Trophoblast cell (in vitro differentiated cells and primary cell): ENCODE data around the gene SLC16A10.

Experiments used
- DNase-seq, 2 donors: peaks; one replicate each; pipeline ENCODE4 v3.0.0-alpha.2; 2016
- H2AFZ ChIP-seq: 2 replicates; pipeline ENCODE4 v1.6.1; 2013; ENCODE audit warnings: low read length, moderate library complexity, mild to moderate bottlenecking; ENCODE audit not compliant: insufficient read depth, poor library complexity
- H2AK5ac ChIP-seq: 2 replicates; pipeline ENCODE4 v1.6.1; 2013; ENCODE audit warnings: mild to moderate bottlenecking, low read length
- H2BK120ac ChIP-seq: 2 replicates; pipeline ENCODE4 v1.6.1; 2013; ENCODE audit warnings: low read length, mild to moderate bottlenecking, moderate library complexity; ENCODE audit not compliant: insufficient read depth, poor library complexity
- H2BK12ac ChIP-seq: 2 replicates; pipeline ENCODE4 v1.6.1; 2013; ENCODE audit warnings: mild to moderate bottlenecking, low read length, moderate library complexity
- H2BK5ac ChIP-seq: 2 replicates; pipeline ENCODE4 v1.6.1; 2013; ENCODE audit warnings: low read length, low read depth, moderate library complexity, mild to moderate bottlenecking; ENCODE audit not compliant: poor library complexity
- H3K14ac ChIP-seq: 2 replicates; pipeline ENCODE4 v1.6.1; 2013; ENCODE audit warnings: mild to moderate bottlenecking, low read length
- H3K18ac ChIP-seq: 2 replicates; pipeline ENCODE4 v1.6.1; 2013; ENCODE audit warnings: mild to moderate bottlenecking, low read length
- H3K23ac ChIP-seq: 2 replicates; pipeline ENCODE4 v1.6.1; 2013; ENCODE audit warnings: low read length
- H3K27ac ChIP-seq: 2 replicates; pipeline ENCODE4 v1.5.1; 2013; ENCODE audit warnings: low read depth, mild to moderate bottlenecking, inconsistent platforms, low read length, moderate library complexity
- H3K27me3 ChIP-seq: 2 replicates; pipeline ENCODE4 v1.6.1; 2013; ENCODE audit warnings: inconsistent platforms, mild to moderate bottlenecking, low read length, moderate library complexity; ENCODE audit not compliant: insufficient read depth
- H3K36me3 ChIP-seq, 2 experiments: 1 replicate in 1 of 2; 2 replicates in 1 of 2; pipeline ENCODE4 v1.6.1; 2013; ENCODE audit warnings: low read length in 2 of 2, mild to moderate bottlenecking in 2 of 2, moderate library complexity in 1 of 2; ENCODE audit not compliant: insufficient read depth in 2 of 2, control insufficient read depth in 1 of 2
- H3K4ac ChIP-seq: 2 replicates; pipeline ENCODE4 v1.6.1; 2013; ENCODE audit warnings: low read depth, mild to moderate bottlenecking, low read length, moderate library complexity
- H3K4me1 ChIP-seq, 2 experiments: 1 replicate in 1 of 2; 2 replicates in 1 of 2; pipeline ENCODE4 v1.6.1; 2013; ENCODE audit warnings: low read length in 2 of 2, mild to moderate bottlenecking in 2 of 2, moderate library complexity in 1 of 2; ENCODE audit not compliant: insufficient read depth in 2 of 2, control insufficient read depth in 1 of 2
- H3K4me2 ChIP-seq: 2 replicates; pipeline ENCODE4 v1.6.1; 2013; ENCODE audit warnings: inconsistent platforms, mild to moderate bottlenecking, low read length, moderate library complexity
- H3K4me3 ChIP-seq: 2 replicates; pipeline ENCODE4 v1.5.1; 2013; ENCODE audit warnings: mild to moderate bottlenecking, low read depth, low read length, inconsistent platforms
- H3K79me1 ChIP-seq: one replicate; pipeline ENCODE4 v1.6.1; 2013; ENCODE audit warnings: low read length
- H3K79me2 ChIP-seq: 2 replicates; pipeline ENCODE4 v1.6.1; 2013; ENCODE audit warnings: low read length, mild to moderate bottlenecking; ENCODE audit not compliant: control insufficient read depth, insufficient read depth, poor library complexity
- H3K9ac ChIP-seq: 2 replicates; pipeline ENCODE4 v1.6.1; 2013; ENCODE audit warnings: mild to moderate bottlenecking, low read length
- H3K9me3 ChIP-seq: 2 replicates; pipeline ENCODE4 v1.6.1; 2013; ENCODE audit warnings: low read depth, mild to moderate bottlenecking, control low read depth, inconsistent platforms, low read length; ENCODE audit not compliant: insufficient read depth
- H4K12ac ChIP-seq: 2 replicates; pipeline ENCODE4 v1.6.1; 2013; ENCODE audit warnings: low read depth, mild to moderate bottlenecking, low read length, moderate library complexity
- H4K8ac ChIP-seq: 2 replicates; pipeline ENCODE4 v1.6.1; 2013; ENCODE audit warnings: low read depth, mild to moderate bottlenecking, low read length, moderate library complexity
- H4K91ac ChIP-seq: one replicate; pipeline ENCODE4 v1.6.1; 2013; ENCODE audit warnings: low read depth, mild to moderate bottlenecking, low read length, moderate library complexity
- WGBS: extraction: QIAGEN DNeasy Blood & Tissue Kit; methylation state at CpG from one replicate; pipeline ENCODE4 v1.1.7; 2013; ENCODE audit warnings: missing lambda C conversion rate; ENCODE audit not compliant: insufficient read length, insufficient coverage; ENCODE audit errors: extremely low coverage; 5-methylcytosine and 5-hydroxymethylcytosine counted together

SLC16A10 gene

DNA sequence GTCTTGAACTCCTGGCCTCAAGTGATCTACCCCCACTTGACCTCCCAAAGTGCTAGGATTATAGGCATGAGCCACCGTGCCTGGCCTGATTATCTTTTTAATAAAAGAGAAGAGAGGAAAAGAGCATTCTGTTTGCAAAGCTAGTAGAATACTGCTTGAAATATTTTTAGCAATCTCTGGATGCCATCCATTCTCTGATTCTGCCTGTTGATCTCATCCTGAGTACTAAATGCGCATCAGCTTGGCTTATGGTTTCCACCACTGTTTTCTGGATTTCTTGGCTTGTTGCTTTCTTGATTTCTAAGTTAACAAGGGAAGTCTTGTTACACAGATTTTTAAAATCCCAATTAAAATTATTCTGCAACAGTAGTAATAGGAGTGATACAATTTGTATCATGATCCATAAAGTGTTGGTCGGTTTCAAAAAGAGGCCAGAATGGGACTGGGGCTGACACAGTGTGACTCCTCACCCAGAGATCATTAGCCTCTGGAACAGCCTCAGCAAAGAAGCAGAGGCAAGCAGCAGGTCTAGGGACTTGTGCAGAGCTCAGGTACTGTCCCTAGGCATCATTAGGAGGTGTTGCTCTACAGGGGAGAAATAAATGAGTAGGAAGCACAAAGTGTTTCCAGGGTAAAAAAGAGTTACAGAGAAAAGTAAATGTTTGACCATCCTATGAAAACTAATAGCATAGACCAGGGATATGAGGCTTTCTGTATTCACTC is 17.8 kb upstream of the SLC16A10 start:
- Histone ChIP-seq H3K9ac (no peak overlapping the region), H3K4ac (no peak overlapping the region), H4K12ac (no peak overlapping the region), H3K27ac (no peak overlapping the region), H3K14ac (no peak overlapping the region), H2AFZ (no peak overlapping the region), H3K36me3 (no peaks in the 10 kb centered on the region), H4K8ac (no peak overlapping the region), H2BK120ac (no peak overlapping the region), H3K9me3 (peaks cover 2% of the 10 kb centered on the region), H2BK12ac (no peak overlapping the region), H2AK5ac (no peak overlapping the region), H3K4me3 (no peak overlapping the region), H3K4me2 (no peak overlapping the region), H3K18ac (no peak overlapping the region), H3K79me1 (no peaks in the 10 kb centered on the region), H3K4me1 (peaks cover 0 to 3% of the 10 kb centered on the region in 2 experiments), H3K79me2 (no peaks in the 10 kb centered on the region), H3K27me3 (no peaks in the 10 kb centered on the region), H2BK5ac (no peak overlapping the region), H4K91ac (no peak overlapping the region), H3K23ac (no peak overlapping the region)
- peak in 1 of 2 donors; percentile 37 for DNase-seq
- WGBS, result no CpG with 5 or more reads among the region's 3 CpGs

DNA sequence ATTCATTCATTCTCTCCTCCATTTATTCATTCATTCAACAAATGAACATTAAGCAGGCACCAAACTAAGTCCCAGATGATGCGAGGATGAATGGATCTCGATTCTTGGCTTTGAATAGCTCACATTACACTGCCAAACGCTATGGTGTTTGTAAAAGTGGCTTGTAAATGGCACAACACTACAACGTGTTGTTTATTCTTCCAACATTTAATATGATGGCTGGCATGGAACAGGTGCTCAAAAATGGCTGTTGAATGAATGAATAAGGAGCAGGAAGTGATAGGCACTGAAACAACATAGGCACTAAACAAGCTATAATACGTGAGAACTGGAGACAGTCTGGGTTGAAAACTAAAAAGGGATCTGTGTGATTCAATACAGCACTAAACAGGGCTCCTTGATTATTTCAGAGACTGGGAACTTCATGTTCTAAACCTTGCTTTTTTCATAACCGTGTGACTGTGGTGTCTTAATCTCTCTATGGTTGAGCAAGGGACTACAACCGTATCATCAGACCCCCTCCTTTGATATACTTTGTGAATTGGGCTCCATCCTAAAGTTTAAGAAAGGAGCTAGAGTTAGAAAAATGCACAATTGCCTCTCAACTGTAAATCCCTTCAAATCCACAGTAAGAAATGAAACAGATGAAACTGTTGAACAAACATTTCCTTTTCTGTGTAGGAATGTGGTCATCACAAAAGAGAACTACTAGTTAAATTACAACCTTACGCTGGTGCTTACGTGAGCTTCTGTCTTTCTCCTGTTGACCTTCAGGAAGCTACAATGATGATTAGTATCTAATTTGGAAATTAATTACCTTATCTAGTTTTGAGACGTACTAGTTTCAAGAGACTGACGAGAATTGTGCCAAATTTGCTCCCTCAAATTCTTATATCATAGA is 16.9 kb upstream of the SLC16A10 start:
- no peak overlapping the region for H3K14ac ChIP-seq
- H3K9ac ChIP-seq, result no peak overlapping the region
- no peak overlapping the region for H2AFZ ChIP-seq
- no peak overlapping the region for H4K8ac ChIP-seq
- no peak overlapping the region for H3K4me3 ChIP-seq
- H3K4me1 ChIP-seq, result peaks cover 0 to 3% of the 10 kb centered on the region in 2 experiments
- no CpG with 5 or more reads among the region's 11 CpGs for whole genome bisulfite sequencing
- H2BK12ac ChIP-seq, result no peak overlapping the region
- no peak overlapping the region for H3K27ac ChIP-seq
- H3K4ac ChIP-seq, result no peak overlapping the region
- no peak overlapping the region for H2AK5ac ChIP-seq
- no peaks in the 10 kb centered on the region for H3K79me2 ChIP-seq
- no peak overlapping the region for H3K4me2 ChIP-seq
- H2BK120ac ChIP-seq, result no peak overlapping the region
- no peak overlapping the region for H3K23ac ChIP-seq
- no peak for DNase-seq
- peaks cover 2% of the 10 kb centered on the region for H3K9me3 ChIP-seq
- H2BK5ac ChIP-seq, result no peak overlapping the region
- H3K18ac ChIP-seq, result no peak overlapping the region
- H4K91ac ChIP-seq, result no peak overlapping the region
- H3K79me1 ChIP-seq, result no peaks in the 10 kb centered on the region
- no peaks in the 10 kb centered on the region for H3K27me3 ChIP-seq
- H3K36me3 ChIP-seq, result no peaks in the 10 kb centered on the region
- H4K12ac ChIP-seq, result no peak overlapping the region

DNA sequence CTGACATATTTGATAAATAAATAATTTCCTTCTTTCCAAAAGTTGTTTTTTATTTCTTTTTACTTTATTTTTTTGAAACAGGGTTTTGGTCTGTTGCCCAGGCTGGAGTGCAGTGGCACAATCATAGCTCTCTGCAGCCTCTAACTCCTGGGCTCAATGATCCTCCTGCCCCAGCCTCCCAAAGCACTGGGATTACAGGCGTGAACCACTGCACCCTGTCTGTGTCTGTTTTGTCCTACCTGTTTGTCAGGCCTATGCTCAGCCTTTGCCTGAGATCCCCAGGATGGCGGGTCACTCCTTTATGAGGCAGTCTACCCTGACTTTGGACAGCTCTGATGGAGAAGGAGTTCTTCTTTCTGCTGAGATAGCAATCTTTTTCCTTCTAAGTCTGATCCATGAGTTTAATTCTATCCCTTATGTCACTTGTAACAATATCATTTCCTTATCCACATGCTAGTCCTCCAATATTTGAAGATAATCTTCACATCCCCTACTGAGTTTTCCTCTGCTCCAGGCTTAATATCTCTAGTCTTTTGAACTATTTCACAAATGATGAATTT is 14.4 kb upstream of the SLC16A10 start:
- H3K79me1 ChIP-seq, result no peaks in the 10 kb centered on the region
- H3K27ac ChIP-seq, result no peak overlapping the region
- no peak overlapping the region for H4K8ac ChIP-seq
- H3K27me3 ChIP-seq, result no peaks in the 10 kb centered on the region
- no peak for DNase-seq
- no peak overlapping the region for H3K14ac ChIP-seq
- H4K91ac ChIP-seq, result no peak overlapping the region
- H3K4me3 ChIP-seq, result no peak overlapping the region
- H2BK12ac ChIP-seq, result no peak overlapping the region
- H2AK5ac ChIP-seq, result no peak overlapping the region
- no peak overlapping the region for H3K18ac ChIP-seq
- H3K4ac ChIP-seq, result no peak overlapping the region
- H3K9ac ChIP-seq, result no peak overlapping the region
- no peak overlapping the region for H3K4me2 ChIP-seq
- no peak overlapping the region for H2BK120ac ChIP-seq
- H3K9me3 ChIP-seq, result peaks cover 2% of the 10 kb centered on the region
- H3K79me2 ChIP-seq, result no peaks in the 10 kb centered on the region
- no peak overlapping the region for H4K12ac ChIP-seq
- no peak overlapping the region for H2BK5ac ChIP-seq
- no peak overlapping the region for H3K23ac ChIP-seq
- no peaks in the 10 kb centered on the region for H3K36me3 ChIP-seq
- H2AFZ ChIP-seq, result no peak overlapping the region
- WGBS, result no CpG with 5 or more reads among the region's 2 CpGs
- peaks cover 0 to 3% of the 10 kb centered on the region in 2 experiments for H3K4me1 ChIP-seq

DNA sequence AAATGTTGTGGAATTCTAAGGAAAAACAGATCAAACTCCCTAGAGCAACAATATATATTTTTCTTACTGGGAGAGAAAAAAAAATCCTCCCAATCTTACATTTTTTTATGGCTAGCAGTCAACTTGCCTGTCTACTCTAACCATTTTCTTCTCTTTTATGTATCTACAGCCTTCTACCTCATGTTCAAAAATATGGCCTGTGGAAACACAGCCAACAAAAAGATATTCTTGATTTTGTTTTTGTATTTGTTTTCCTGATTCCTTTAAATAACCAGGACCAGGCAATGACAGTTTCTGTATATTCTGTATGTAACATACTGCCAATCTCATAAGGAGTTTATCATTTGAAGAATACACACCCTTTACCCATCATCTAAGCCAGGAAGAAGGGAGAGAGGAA is 13.0 kb upstream of the SLC16A10 start:
- DNase-seq, result no peak

More for the DNA sequence above, 13.0 kb upstream of the SLC16A10 start:
- Histone ChIP-seq H3K79me2 (no peaks in the 10 kb centered on the region), H2AK5ac (no peak overlapping the region), H3K18ac (no peak overlapping the region), H3K14ac (no peak overlapping the region), H2BK12ac (no peak overlapping the region), H3K79me1 (no peaks in the 10 kb centered on the region), H2BK120ac (no peak overlapping the region), H3K9me3 (peaks cover 2% of the 10 kb centered on the region), H4K12ac (no peak overlapping the region), H3K4me1 (no peaks in the 10 kb centered on the region), H3K27ac (no peak overlapping the region), H3K23ac (no peak overlapping the region), H4K91ac (no peak overlapping the region), H2AFZ (no peak overlapping the region), H3K4ac (no peak overlapping the region), H3K4me3 (no peak overlapping the region), H3K9ac (no peak overlapping the region), H2BK5ac (no peak overlapping the region), H3K36me3 (no peaks in the 10 kb centered on the region), H3K27me3 (no peaks in the 10 kb centered on the region), H3K4me2 (no peak overlapping the region), H4K8ac (no peak overlapping the region)
